Erythroblast (primary cell): ENCODE results near the gene YIF1B.

ENCODE experiments used
- GATA1 ChIP-seq: IDR thresholded peaks from 2 replicates; pipeline ENCODE4 v1.6.1; 2011; ENCODE audit warnings: low read depth, mild to moderate bottlenecking, control low read depth, low read length, moderate library complexity
- POLR2A ChIP-seq: IDR thresholded peaks from 2 replicates; pipeline ENCODE4 v1.6.1; 2011; ENCODE audit warnings: mild to moderate bottlenecking, low read length

GRCh38 chr19:38360839-38361631 lies 45.3 kb upstream of the YIF1B start:
- TF ChIP-seq POLR2A = no peak
- no peak for TF ChIP-seq GATA1
